GM21360 (cell line): ENCODE measurements around the gene ZNF268.

Experiments
- ATAC-seq: cut with Tn5 transposase; IDR thresholded peaks from one replicate; pipeline ENCODE4 v1.9.1; 2021; ENCODE audit warnings: mild to moderate bottlenecking, moderate library complexity; ENCODE audit not compliant: unreplicated experiment

ZNF268 gene

GRCh38 chr12:133181238-133181959, at the start of gene ZNF268:
Gene ZNF268, plus strand, starts transcription at chr12:133181495. Its CDS starts 503 bp downstream, at chr12:133181998.
- peak; percentile 96 for ATAC-seq

- no peak for ATAC-seq
Observed at GRCh38 chr12:133135747-133136146, 45.5 kb upstream of the ZNF268 start.

GRCh38 chr12:133145981-133146380, 35.3 kb upstream of the ZNF268 start:
- ATAC-seq: no peak

GRCh38 chr12:133156125-133156690, 25.1 kb upstream of the ZNF268 start:
- no peak for ATAC-seq

DNA sequence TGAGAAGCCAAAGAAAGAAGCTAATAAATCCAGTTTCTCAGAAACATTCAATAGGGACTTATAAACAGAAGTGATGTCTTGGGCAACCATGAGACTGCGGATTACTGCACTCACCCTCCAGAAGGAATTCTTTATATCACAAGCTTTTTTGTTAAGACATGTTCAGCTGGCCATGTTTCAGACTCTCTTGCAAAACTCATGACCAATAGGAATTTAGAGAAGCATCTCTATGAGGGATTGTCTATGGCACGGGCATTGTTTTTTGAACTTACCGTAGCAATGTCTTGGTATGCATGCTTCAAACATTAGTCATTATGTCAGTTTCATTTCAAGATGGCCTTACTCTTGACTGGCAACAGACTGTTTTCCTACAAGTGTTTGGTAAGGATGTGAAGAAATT, 15.5 kb upstream of the ZNF268 start:
- no peak for ATAC-seq

DNA sequence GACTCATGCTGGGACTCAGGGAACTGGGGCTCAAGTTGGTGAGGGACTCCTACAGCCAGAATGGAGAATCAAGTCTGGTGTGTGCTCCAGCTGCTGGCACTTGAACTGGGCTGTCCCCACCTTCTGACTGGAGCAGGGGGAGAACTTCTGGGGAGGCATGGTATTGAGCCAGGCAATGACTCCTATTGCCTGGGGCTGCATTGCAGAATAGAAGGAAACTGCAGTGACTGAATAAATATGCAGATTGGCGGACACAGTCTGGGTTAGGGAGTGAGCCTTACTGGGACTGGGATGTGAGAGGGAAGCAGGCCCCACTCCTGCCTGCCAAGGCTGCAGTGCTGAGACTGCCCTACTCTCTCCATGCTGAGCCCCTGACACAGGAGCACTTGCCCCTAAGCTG, 8.8 kb upstream of the ZNF268 start:
- ATAC-seq: no peak

- no peak for ATAC-seq
Observed at GRCh38 chr12:133174901-133175300, 6.4 kb upstream of the ZNF268 start.

- ATAC-seq: no peak
Observed at GRCh38 chr12:133180669-133181068, 626 bp upstream of the ZNF268 start.

GRCh38 chr12:133190176-133190575, 8.9 kb downstream of the ZNF268 start:
- no peak for ATAC-seq

GRCh38 chr12:133192847-133193246, 11.6 kb downstream of the ZNF268 start:
- no peak for ATAC-seq

- no peak for ATAC-seq
Observed at GRCh38 chr12:133201888-133202287, 20.6 kb downstream of the ZNF268 start.

DNA sequence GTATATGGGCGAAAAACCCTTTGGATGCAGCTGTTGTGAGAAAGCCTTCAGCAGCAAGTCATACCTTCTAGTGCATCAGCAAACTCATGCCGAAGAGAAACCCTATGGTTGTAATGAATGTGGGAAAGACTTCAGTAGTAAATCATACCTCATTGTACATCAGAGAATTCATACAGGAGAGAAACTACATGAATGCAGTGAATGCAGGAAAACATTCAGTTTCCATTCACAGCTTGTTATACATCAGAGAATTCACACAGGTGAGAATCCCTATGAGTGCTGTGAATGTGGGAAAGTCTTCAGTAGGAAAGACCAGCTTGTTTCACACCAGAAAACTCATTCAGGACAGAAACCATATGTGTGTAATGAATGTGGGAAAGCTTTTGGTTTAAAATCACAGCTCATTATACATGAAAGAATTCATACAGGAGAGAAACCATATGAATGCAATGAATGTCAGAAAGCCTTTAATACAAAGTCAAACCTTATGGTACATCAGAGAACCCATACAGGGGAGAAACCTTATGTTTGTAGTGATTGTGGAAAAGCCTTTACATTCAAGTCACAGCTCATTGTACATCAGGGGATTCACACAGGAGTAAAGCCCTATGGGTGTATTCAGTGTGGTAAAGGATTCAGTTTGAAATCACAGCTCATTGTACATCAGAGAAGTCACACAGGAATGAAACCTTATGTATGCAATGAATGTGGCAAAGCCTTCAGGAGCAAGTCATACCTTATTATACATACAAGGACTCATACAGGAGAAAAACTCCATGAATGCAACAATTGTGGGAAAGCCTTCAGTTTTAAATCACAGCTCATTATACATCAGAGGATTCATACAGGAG, 21.4 kb downstream of the ZNF268 start:
- ATAC-seq: no peak

DNA sequence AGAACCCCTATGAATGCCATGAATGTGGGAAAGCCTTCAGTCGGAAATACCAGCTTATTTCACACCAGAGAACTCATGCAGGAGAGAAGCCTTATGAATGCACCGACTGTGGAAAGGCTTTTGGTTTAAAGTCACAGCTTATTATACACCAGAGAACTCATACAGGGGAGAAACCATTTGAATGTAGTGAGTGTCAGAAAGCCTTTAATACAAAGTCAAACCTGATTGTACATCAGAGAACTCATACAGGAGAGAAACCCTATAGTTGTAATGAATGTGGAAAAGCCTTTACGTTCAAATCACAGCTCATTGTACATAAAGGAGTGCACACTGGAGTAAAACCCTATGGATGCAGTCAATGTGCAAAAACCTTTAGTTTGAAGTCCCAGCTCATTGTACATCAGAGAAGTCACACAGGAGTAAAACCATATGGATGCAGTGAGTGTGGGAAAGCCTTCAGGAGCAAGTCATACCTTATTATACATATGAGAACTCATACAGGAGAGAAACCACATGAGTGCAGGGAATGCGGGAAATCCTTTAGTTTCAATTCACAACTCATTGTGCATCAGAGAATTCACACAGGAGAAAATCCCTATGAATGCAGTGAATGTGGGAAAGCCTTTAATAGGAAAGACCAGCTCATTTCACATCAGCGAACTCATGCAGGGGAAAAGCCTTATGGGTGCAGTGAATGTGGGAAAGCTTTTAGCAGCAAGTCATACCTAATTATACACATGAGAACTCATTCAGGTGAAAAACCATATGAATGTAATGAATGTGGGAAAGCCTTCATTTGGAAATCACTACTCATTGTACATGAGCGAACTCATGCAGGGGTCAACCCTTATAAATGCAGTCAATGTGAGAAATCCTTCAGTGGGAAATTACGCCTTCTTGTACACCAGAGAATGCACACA, 22.3 kb downstream of the ZNF268 start:
- ATAC-seq: no peak

GRCh38 chr12:133204264-133204603, 22.9 kb downstream of the ZNF268 start:
- no peak for ATAC-seq

- ATAC-seq: no peak
Observed at GRCh38 chr12:133206390-133206789, 25.1 kb downstream of the ZNF268 start.

GRCh38 chr12:133215724-133216123, 34.4 kb downstream of the ZNF268 start:
- ATAC-seq: no peak

DNA sequence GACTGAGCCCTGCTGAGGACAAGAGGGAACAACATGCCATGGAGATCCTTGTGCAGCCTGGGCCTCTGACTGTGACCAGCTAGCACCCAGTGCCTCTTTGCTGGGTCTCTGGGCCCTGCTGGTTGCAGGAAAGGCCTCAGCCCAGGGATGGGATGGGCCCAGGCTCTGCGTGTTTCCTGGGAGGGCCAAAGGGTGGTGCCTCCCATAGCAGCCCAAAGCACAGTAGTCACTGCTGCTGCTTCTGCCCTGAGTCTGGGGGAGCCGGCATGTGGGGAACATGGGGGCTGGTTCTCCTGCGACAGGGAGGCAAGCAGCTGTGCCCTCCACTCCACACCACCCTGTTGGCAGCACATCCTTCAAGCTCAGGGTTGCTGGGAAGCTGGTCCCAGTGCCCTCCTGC, 35.9 kb downstream of the ZNF268 start:
- no peak for ATAC-seq

DNA sequence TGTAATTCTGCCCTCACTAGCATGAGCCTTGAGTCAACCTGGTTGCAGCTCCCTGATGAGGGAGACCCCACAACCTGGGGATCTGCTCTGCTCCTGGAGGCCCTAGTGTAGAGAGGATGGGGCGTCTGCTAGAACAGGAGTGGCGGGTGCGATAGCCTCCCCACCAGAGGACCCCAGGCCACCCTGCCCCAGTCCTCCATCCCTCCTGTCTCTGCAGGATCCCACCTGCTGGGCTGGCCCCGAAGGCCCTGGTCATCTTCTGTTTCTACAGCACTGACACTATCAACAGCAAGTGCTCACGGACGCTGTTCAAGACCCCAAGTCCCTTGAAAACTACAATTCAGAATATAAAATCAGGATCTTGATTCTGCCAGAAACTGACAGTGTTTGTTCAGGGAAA, 39.2 kb downstream of the ZNF268 start:
- no peak for ATAC-seq

DNA sequence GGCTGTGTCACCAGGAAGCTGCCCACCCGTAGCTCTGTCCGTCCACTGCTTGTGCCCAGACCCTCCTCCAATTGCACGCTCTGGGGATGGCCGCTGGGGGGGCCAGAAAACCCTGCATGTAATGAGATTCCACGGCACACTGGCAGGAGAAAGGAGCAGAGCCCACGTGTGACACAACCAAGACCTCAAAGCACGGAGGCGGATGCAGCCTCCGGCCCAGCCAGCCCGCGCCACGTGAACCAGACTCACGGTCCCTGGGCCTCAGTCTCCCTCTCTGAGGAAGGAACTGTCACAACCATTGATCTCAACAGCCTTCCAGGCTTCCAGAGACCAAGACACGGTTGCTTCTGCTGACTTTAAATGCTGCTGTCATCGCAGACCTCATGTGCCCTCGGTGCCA, 39.9 kb downstream of the ZNF268 start:
- ATAC-seq: no peak

- no peak for ATAC-seq
Observed at GRCh38 chr12:133222211-133222610, 40.9 kb downstream of the ZNF268 start.

DNA sequence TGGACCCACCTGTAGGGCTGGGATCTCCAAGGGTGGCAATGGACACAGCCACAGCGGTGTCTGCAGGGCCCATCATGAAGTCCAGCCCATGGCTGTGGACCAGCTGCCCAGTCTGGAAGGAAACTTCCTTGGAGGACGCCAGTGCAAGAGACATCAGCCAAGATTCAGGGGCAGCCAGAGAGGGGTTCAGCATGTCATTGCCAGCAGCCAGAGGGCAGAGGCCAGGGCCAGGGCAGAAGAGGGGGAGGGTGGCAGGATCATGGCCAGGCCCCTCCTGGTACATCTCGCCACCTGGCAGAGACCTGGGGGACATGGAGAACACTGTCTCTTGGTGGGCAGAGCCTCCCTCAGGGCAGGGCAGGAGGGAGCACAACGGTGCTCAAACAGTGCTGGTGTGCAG, 44.2 kb downstream of the ZNF268 start:
- ATAC-seq: no peak
